CD4-positive, alpha-beta T cell treated with Interleukin-10 for 1 hour (primary cell): ENCODE results near the gene UAP1.
"Not testable (repeated sequence)": the region's sequence is repeated elsewhere in the genome, so short reads cannot be mapped to it uniquely, and the experiment has no call there.

ENCODE experiments used
- DNase-seq: peaks from one replicate; pipeline ENCODE4 v3.0.0-alpha.2; 2020

Gene UAP1

DNA sequence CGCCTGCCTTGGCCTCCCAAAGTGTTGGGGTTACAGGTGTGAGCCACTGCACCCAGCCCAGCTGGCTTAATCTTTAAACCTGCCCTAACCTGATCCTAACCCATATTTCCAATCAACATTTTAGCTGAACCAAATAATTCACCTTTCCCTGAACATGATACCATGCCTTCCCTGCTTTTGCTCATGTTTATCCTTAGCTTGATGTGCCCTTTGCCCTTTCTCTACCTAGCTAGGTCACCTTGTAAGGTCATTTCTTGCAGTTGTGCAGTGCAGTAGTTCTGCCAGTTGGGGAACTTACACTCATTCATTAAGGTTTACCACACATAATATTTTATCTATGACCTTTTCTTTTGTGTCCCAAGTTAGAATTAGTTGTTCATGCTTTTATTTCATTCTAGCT, 5.3 kb downstream of the UAP1 start:
- no peak for DNase-seq

DNA sequence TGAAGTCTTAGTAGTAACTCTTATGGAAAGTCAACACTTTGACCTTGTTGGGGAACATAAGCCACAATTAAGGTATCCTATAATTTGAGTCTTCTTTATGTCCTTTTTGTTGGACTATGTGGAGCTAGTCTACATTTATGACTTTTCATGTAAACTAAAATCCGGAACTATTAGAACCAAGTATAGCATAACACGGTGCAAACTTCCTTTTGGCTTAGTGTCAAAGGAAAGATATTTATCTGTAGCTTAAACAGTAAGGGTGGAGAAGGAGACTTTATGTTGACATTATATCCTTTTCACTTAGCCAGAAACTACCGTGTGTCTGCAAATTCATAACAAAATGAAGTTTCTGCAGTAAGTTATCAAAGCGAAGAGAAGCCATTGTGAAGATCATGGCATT, 7.3 kb downstream of the UAP1 start:
- no peak for DNase-seq

DNA sequence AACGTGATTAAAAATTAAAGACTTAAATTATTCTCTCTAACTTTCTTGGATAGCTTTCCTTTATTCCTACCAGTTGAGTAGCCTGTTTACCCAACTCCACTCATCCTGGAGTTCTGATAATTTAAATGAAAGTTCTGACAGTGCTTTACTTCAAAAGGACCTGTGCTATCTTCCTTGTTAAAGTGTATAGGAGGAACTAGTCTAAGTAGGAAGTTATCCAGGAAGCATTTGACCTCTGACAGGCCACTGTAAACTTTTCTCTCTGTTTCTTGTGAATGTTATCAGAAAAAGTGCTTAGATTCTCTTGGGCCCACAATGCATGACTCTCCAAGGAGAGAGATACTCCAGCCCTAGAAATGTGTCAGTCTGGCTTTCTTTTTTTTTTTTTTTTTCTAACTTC, 9.2 kb downstream of the UAP1 start:
- DNase-seq = no peak

DNA sequence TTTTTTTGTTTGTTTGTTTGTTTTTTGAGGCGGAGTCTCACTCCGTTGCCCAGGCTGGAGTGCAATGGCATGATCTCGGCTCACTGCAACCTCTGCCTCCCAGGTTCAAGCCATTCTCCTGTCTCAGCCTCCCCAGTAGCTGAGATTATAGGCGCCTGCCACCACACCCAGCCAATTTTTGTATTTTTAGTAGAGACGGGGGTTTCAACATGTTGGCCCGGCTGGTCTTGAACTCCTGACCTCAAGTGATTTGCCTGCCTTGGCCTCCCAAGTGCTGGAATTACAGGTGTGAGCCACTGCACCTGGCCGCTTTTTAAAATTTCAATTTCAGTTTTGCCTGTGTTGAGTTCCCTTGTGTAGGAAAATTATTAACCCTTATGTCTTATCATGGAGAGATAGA, 9.6 kb downstream of the UAP1 start:
- not testable (repeated sequence) for DNase-seq

DNA sequence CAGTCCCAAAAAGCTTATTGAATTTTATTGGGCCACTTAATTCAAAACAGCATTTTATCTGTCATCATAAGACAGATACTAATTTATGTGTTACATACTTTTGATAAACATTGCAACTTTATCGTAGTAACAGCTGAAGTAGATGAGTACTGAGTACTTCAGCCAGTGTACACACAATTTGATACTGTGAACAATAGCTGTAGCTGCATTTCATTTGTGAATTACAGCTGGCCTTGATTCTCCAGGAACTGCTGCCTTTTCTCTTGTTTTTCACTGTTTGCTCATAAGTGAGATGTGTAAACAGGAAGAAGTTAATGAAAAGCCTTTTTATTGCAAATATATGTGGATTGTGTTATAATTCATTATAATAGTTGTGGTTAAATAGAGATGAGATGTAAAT, 10.2 kb downstream of the UAP1 start:
- no peak for DNase-seq

DNA sequence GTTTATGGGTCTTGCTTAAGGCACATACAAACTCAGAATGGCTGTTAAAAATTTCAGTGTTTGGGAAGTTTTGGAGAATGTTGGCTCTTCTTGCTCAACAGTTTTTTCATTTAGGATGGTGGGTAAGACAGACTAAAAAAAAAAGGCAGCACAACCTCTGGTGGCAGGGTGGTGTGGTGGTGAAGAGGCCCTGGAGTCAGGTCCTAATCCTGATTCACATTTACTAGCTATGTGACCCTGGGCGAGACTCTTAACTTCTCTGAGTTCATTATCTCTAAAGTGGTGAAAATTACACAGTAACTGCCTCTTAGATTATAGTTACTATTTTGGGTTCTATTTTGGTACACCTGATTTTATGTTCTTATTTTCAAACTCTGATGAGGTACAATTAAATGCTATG, 11.6 kb downstream of the UAP1 start:
- no peak for DNase-seq

DNA sequence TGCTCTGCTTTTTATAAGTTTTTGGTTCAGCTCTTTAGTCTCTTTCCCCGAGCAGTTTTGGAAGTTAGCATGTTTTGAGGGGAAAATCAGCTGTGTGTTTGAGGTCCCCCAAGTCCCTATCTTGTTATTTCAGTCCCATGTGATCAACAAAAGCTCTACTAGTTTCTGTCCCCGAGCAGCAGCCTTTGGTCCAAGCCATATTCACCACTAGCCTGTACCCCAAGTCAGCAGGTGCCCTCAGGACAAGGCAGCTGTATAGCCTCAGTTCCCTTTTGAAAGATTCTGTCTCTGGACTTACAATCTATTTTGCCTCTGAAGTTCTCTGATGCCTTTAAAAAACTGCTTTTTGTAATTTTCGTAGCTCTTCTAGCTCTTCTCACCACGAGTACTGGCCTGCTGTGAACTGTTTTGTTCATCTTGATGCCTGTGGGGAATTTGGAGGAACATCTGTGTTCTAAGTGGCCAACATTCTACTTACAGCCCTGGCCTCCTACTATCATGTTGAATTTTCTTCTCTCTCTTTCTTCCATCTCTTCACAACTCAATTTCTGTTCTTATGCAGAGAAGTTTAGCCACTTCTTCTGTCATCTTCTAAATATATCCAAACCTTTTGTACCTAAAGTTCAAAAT, 16.7 kb downstream of the UAP1 start:
- no peak for DNase-seq

DNA sequence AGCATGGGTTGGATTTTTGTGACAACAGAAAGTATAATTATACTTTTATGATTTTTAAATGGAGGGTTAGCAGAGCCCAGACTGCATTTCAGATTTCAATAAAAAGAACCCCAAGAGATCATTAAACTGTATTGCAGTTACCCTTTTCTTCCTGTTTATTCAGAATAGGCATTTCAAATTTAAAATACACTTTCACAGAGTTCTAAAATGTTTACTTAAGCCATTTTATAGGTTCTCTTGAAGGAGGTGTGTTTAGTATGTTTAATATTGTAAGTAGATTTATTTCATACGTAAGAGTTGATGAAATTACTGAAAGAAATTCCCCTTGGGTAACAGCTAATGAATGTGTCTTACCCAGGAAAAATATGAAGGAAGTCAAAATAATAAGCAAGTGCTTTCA, 17.4 kb downstream of the UAP1 start:
- no peak for DNase-seq

DNA sequence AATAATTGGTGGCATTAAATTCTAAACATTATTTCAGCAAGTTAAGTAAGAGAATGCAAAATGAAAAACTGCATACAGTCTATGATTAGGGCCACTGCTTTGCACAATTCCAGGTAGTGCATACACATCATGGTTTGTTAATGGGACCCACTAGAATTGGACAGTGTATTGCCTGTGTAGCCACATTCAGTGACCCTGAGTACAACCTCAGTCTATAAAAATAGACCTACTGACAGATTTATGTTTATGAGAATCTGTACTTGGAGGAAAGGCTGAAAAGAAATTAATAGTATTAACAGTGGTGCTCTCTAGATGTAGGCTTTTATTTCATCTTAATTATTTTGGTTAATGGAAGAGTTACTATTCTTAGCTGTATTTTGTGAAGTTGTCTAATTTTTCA, 18.8 kb downstream of the UAP1 start:
- DNase-seq = no peak

DNA sequence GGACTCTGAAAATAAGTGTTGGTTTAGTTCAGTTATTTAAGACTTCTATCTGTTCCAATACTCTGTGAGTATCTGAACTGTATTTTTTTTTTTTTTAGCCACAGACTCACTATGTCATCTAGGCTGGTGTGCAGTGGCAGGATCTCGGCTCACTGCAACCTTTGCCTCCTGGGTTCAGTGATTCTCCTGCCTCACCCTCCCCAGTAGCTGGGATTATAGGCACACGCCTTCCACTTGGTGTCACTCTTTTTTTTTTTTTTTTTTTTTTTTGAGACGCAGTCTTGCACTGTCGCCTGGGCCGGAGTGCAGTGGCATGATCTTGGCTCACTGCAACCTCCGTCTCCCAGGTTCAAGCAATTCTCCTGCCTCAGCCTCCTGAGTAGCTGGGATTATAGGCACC, 21.4 kb downstream of the UAP1 start:
- DNase-seq = not testable (repeated sequence)

DNA sequence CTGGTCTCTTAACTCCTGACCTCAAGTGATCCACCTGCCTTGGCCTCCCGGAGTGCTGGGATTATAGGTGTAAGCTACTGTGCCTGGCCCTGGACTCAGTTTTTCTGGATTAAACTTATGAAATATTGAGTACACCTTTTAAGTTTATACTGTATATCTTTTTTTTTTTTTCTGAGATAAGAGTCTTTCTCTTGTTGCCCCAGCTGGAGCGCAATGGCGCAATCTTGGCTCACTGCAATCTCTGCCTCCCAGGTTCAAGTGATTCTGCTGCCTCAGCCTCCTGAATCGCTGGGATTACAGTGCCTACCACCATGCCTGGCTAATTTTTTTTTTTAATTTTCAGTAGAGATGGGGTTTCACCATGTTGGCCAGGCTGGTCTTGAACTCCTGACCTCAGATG, 23.6 kb downstream of the UAP1 start:
- not testable (repeated sequence) for DNase-seq

DNA sequence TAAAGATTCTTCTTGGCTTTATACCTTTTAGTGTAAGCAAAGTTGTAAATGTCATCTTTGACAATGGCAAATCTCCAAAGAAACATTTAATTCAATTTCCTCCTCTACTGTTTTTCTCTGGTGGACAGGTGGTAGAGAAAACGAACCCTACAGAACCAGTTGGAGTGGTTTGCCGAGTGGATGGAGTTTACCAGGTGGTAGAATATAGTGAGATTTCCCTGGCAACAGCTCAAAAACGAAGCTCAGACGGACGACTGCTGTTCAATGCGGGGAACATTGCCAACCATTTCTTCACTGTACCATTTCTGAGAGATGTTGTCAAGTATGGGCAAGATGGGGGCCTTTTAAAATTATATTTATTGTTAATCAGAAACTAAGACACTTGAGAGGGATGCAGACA, 25.8 kb downstream of the UAP1 start:
- DNase-seq = no peak

DNA sequence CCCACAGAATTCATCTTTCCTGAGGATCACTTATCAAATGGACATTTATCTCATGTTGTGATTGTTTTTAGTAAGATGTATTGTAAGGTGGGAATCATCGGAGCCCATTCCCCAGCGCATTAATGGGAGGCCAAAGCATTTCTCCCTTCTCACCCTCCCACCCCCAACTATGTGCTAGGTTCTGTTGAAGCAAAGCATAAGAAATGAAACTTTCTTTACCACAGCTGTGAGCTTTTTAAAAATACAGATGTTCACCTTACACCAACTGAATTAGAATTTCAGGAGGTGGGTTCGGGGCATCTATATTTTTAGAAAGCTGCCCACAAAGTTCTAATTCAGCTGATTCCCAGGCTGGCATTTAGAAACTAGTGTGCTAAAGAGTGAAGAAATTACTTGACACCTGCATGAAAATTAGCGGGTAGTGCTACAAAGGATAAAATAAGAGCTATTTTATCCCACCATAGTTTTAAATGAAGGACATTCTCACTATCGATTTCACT, 26.3 kb downstream of the UAP1 start:
- DNase-seq = no peak

DNA sequence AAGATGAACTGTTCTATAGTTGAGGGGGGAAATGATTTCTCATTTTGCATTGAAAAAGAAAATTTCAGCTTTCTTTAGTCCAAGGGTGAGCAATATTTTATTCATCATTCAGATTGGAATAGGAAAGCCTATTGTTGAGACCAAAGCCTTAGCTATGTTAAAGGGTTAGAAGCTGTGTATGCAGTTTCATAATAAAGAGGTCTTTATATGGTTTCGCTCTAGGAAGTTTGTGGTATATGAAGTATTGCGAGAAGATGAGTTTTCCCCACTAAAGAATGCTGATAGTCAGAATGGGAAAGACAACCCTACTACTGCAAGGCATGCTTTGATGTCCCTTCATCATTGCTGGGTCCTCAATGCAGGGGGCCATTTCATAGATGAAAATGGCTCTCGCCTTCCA, 28.6 kb downstream of the UAP1 start:
- DNase-seq = no peak

DNA sequence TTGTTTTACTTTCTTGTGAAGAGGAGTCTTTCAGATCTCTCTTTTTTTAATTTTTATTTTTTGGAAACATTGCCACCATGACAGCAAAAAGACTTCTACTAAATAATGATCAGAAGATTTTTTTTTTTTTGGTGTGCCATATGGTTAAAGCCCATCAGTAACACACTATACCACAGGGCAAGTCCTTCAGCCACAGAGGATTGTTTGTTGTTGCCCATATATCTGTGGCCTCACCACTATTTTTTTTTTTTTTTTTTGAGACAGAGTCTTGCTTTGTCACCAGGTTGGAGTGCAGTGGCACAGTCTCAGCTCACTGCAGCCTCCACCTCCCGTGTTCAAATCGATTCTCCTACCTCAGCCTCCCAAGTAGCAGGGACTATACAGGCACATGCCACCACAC, 29.2 kb downstream of the UAP1 start:
- DNase-seq = no peak

DNA sequence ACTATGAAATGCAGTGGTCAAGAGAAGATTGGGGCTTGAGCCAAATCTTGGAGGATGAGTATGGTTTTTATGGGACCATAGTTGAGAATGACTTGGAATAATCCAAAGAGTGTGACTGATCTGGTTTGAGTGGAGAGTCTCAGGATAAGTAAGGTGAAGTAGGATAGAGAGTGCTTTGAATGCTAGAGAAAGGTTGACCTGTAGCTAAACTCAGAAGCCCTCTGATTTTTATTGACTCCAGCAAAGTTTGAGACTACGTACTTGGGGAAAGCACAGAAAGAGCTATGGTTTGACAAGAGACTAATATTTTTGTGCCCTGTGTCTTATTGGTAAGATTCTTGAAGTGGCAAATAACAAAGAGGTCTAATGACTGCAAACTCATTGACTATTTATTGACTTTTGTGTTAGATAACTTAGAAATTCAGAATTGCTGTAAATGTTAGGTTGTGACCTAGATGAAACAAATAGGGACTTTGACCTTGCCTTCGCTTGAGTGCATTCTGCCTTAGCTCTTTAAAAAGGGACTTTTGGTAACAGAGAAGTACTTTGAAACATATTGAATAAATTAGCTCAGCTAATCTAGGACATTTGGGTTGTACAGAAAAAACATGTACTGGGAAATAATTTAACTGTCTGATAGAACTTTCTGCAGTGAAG, 35.1 kb downstream of the UAP1 start:
- DNase-seq = no peak

DNA sequence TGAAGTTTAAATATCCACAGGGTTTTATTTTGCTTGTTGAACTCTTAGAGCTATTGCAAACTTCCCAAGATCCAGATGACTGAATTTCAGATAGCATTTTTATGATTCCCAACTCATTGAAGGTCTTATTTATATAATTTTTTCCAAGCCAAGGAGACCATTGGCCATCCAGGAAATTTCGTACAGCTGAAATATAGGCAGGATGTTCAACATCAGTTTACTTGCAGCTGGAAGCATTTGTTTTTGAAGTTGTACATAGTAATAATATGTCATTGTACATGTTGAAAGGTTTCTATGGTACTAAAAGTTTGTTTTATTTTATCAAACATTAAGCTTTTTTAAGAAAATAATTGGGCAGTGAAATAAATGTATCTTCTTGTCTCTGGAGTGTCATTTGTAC, 37.9 kb downstream of the UAP1 start:
- no peak for DNase-seq

DNA sequence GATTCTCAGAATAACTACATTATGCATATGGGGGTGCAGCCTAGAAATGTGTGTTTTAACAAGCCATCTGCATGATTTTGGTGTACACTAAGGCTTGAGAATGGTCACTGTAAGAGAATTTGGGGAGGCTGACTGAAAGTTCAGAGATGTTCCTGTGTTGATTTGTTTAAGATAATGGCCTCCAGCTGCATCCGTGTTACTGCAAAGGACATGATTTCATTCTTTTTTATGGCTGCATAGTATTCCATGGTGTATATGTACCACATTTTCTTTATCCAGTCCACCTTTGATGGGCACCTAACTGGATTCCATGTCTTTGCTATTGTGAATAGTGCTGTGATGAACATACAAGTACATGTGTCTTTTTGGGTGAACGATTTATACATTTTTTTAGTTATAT, 41.6 kb downstream of the UAP1 start:
- not testable (repeated sequence) for DNase-seq

DNA sequence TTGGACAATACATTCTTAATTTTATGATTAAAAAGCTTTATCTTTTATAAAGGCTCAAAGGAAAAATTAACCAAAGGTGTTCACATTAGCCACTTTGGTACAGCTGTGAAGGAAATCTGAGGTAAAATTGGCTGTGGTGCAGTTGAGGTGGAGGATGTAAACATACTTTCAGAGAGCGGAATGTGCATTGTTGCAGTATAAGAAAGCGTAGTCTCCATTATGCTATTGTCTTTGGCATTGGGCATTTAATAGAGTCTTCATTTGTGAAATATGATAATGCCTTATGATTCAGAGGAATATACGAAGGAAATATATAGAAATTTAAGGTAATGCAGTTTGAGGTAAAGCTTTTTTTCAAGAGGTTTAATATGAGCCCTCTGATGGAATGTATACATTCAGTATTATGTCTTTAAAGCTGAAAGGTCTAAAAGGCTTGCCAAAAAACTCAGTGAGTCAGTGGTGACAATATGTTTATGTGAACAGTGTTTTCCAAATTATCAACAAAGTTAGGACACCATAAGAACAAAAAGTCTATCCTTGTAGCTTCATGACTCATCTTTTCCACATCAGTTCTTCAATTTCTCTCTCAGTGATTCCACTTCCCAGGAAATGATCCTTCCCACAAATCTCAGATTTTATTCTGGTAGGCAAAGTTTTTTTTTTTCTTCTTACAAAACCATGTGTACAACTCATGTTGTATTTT, 43.9 kb downstream of the UAP1 start:
- no peak for DNase-seq

DNA sequence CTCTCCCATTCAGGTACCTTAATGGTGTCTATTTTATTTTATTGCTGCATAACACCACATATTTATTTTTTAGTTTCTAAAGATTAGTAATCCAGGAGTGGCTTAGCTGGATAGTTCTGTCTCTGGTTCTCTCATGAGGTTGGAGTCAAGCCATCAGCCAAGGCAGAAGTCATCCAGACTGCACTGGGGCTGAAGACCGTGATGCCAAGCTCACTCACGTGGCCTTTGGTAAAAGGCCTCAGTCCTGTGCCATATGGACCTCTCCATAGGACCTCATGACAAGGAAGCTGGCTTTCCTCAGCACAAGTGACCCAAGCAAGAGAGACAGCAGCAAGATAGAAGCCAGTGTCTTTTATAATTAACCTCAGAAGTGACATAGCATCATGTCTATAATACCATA, 47.8 kb downstream of the UAP1 start:
- no peak for DNase-seq

DNA sequence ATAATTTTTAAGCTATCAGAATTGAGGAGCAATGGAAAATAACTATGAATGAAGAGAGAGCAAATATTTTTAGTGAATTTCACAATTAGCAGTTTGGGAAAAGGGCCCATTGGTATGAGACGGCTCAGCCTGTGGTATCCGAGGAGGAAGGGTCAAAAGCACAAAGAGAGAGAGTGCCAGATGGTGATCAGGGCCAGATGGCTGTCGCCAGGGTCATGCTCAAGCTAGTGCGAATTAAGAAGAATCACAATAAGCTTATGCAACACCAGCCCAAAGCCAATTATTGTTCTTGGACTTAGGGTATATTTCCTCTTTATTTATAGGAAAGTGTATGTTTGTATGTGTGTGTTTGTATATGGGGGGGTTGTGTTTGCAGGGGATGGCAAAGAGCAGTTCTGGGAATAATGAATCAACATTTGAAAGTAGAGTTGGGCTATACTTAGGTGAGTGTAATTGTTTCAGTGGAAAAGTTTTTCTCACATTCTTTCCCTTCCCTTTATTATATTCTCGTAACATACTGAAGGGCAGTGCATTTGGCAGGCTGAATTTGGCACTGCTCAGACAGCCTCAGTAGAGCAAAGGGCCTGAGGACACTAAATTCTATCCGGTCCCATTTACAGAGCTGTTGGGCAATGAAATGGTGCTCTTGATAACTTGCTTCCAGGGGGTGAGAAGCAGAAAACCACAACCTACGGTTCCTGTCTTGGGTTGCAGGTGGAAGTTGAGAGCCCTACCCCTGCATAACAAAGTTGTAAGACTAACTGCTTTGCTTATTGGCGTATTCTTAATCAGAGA, 51.3 kb downstream of the UAP1 start:
- no peak for DNase-seq

DNA sequence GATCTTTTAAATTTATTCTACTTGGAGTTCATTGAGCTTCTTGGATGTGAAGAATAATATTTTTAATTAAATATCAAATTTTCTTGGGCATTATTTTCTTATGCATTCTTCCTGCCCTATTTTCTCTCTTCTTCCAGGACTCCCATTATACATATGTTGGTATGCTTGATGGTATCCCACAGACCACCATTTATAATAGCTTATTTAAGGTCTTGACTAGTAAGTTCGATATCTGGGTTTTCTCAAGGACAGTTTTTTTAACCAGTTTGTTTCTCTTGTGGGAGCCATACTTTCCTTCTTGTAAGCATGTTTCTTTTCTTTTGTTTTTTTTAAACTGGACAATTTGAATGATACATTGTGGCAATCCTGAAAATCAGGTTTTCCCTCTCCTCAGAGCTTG, 55.3 kb downstream of the UAP1 start:
- no peak for DNase-seq

DNA sequence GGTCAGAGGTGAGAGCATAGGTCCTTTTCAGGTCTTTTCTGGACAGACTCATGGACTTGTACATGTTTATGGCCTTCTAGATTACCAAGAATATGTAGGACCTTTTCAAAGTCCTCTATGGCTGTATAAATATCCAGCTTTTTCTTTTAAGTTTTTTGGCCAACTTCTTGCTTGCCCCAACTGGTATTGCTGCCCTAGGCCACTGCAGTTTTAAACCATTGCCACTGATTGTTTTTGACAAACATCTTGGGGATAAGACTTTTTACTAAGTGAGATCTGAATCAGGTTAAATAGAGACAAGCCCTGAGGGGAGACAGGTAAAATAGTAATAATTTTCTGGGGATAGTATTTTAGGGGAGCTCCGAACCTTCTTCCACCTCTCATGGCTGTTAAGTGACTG, 56.0 kb downstream of the UAP1 start:
- DNase-seq = no peak

DNA sequence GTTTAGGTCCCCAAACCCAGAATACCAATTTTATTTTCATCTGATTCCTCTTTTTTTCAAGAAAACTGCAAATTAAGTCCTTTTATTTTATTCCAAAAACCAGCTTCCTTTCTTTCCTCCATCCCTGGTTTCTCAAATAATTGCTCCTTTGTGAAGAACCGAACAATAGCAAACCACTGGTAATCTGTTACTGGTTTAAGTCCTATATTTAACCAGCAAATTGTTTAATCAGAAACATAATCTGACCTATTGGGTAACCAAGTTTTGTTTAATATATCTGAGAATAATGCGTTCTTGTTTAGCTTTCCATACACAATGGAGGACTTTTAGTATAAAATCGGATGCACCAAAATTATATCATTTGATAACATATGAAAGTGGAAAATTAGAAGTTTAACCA, 57.6 kb downstream of the UAP1 start:
- DNase-seq = no peak
